ENCODE data around the gene COG7. TPM values are rescaled to one million over a fixed set of nuclear protein-coding genes. Genes with fewer than 3 reads are reported as not detected.

COG7 gene
- total RNA-seq, 1 experiment from 2014 or later: 22.1 TPM

DNA sequence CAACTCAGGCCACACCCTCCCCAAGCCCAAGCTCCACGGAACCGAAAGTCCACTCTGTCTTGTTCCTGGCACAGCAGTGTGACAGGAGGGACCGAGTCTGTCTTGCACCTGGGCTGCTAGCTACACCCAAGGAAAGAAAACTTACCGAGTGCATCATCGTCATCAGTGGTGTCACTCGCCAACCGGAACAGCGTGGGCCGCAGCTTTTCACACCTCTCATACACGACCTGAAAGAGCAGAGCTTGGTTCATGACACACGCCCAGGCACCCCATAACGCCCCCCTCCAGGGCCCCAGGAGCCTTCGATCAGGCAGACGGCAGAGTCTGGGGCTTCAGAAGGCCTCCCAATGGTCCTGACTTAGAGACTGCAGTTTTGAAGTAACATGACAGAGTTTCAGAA, 29.8 kb upstream of the COG7 start:
- Histone ChIP-seq H3K27me3 (ENCODE audit: insufficient read depth, low read length) (no peaks in the 10 kb centered on the region), H3K9me3 (ENCODE audit: control insufficient read depth in 1 of 2, insufficient read depth in 1 of 2, low read depth in 1 of 2, low read length in 2 of 2) (no peaks in the 10 kb centered on the region), H3K4me1 (ENCODE audit: control insufficient read depth in 1 of 2, insufficient read depth in 2 of 2, low read length in 2 of 2) (no peaks in the 10 kb centered on the region), H4K20me1 (ENCODE audit: insufficient read depth) (no peaks in the 10 kb centered on the region; the same call in 1 of the 2 replicates), H3K36me3 (ENCODE audit: control insufficient read depth in 1 of 2, insufficient read depth in 2 of 2, low read length in 2 of 2) (peaks cover 59 to 71% of the 10 kb centered on the region in 2 experiments; a peak in 3 of 4 replicates), H3K4me2 (ENCODE audit: low read length) (no peak overlapping the region), H3K79me2 (ENCODE audit: insufficient read depth, low read length) (no peaks in the 10 kb centered on the region), H3K4me3 (replicated peaks in 1 of 2; ENCODE audit: low read depth in 1 of 2, low read length in 2 of 2) (no peak overlapping the region), H3K27ac (ENCODE audit: low read depth, low read length) (no peak overlapping the region), H3K9me2 (ENCODE audit: insufficient read depth) (no peaks in the 10 kb centered on the region), H3K9ac (ENCODE audit: low read length) (no peak overlapping the region), H2AFZ (ENCODE audit: low read depth, low read length, poor library complexity, severe bottlenecking) (no peak overlapping the region)
- ChIA-PET POLR2A (no interaction called here), RAD21 (ENCODE audit: low non-redundant PET in 1 of 2, low total read pairs in 2 of 2, uncharacterized antibody in 2 of 2, unreplicated experiment in 2 of 2) (no interaction called here), CTCF (no interaction called here)
- ATAC-seq (no peak), DNase-seq (ENCODE audit: low read depth, low spot score) (no peak)
- no TSS peak for BruUV-seq (replicated peaks)
- TF ChIP-seq ZFX (IDR thresholded peaks at IDR 0.05): no peak
- intact Hi-C loops (cut with micrococcal nuclease): no loop called here

DNA sequence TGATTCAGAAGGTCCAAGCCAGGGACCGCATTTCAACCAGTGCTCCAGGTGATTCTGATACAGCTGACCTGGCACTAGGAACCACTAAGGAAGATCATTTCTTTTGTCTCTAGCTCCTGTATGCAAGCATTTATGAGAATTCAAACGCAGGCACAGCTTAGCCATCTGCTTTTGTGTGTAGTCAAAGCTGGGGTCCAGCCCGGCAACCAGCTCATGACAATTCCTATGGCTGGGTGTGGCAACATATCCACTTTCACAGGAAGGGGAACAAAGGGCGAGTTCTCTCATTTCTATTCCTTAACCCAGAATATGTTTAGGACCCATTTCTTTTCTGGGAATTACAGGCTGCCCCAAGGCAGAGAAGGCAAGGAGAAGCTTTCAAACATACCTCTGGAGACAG, 27.3 kb upstream of the COG7 start:
- ChIA-PET CTCF (no interaction called here), POLR2A (no interaction called here), RAD21 (ENCODE audit: low non-redundant PET in 1 of 2, low total read pairs in 2 of 2, uncharacterized antibody in 2 of 2, unreplicated experiment in 2 of 2) (no interaction called here)
- TF ChIP-seq ZFX (IDR thresholded peaks at IDR 0.05) (no peak), SIN3A (IDR thresholded peaks at IDR 0.05; ENCODE audit: low read depth) (no peak), YY1 (IDR thresholded peaks at IDR 0.05; ENCODE audit: extremely low read depth, insufficient replicate concordance, low read depth, low read length) (no peak), SP1 (IDR thresholded peaks at IDR 0.05; ENCODE audit: low read depth) (no peak), RAD21 (IDR thresholded peaks at IDR 0.05; ENCODE audit: low read depth) (no peak), TCF7L2 (IDR thresholded peaks at IDR 0.05; ENCODE audit: borderline replicate concordance, extremely low read depth, insufficient read depth, insufficient read length) (no peak)
- BruUV-seq (replicated peaks): no TSS peak
- no peak overlapping the region for H3K27ac ChIP-seq (ENCODE audit: low read depth, low read length)
- H3K36me3 ChIP-seq (ENCODE audit: control insufficient read depth in 1 of 2, insufficient read depth in 2 of 2, low read length in 2 of 2): peaks cover 56 to 60% of the 10 kb centered on the region in 2 experiments
- no peak for DNase-seq (ENCODE audit: low read depth, low spot score)
- no peak overlapping the region for H2AFZ ChIP-seq (ENCODE audit: low read depth, low read length, poor library complexity, severe bottlenecking)
- intact Hi-C loops (cut with micrococcal nuclease): no loop called here
- H3K9me3 ChIP-seq (ENCODE audit: control insufficient read depth in 1 of 2, insufficient read depth in 1 of 2, low read depth in 1 of 2, low read length in 2 of 2): no peaks in the 10 kb centered on the region
- H3K4me3 ChIP-seq (replicated peaks in 1 of 2; ENCODE audit: low read depth in 1 of 2, low read length in 2 of 2): no peak overlapping the region
- no peaks in the 10 kb centered on the region for H3K79me2 ChIP-seq (ENCODE audit: insufficient read depth, low read length)
- H3K9ac ChIP-seq (ENCODE audit: low read length): no peak overlapping the region
- no peak overlapping the region for H3K4me2 ChIP-seq (ENCODE audit: low read length)
- no peak for ATAC-seq
- no peaks in the 10 kb centered on the region; the same call in 1 of the 2 replicates for H4K20me1 ChIP-seq (ENCODE audit: insufficient read depth)
- no peaks in the 10 kb centered on the region for H3K9me2 ChIP-seq (ENCODE audit: insufficient read depth)
- H3K27me3 ChIP-seq (ENCODE audit: insufficient read depth, low read length): no peaks in the 10 kb centered on the region
- H3K4me1 ChIP-seq (ENCODE audit: control insufficient read depth in 1 of 2, insufficient read depth in 2 of 2, low read length in 2 of 2): no peaks in the 10 kb centered on the region

Measured in HCT116 (cell line).